SK-N-MC (cell line): ENCODE measurements around the gene JOSD1.

ENCODE experiments used
- DNase-seq: peaks from one replicate; pipeline ENCODE4 v3.0.0-alpha.2; 2011; ENCODE audit warnings: low read depth, low spot score
- H3K27ac ChIP-seq: fragments of 200-600 bp; sonication (generic); 2 replicates; pipeline ENCODE4 v1.5.1; 2016; ENCODE audit warnings: mixed run types
- H3K36me3 ChIP-seq: fragments of 200-600 bp; sonication (generic); 2 replicates; pipeline ENCODE4 v1.6.1; 2017; ENCODE audit warnings: antibody characterized with exemption, low read length, mixed read lengths; ENCODE audit not compliant: insufficient read depth
- H3K4me3 ChIP-seq: fragments of 200-600 bp; sonication (generic); 2 replicates; pipeline ENCODE4 v1.5.1; 2016
- H3K9ac ChIP-seq: fragments of 200-600 bp; sonication (generic); 2 replicates; pipeline ENCODE4 v1.8.0; 2017; ENCODE audit warnings: mixed run types, mixed read lengths; ENCODE audit not compliant: insufficient read length
- H3K9me3 ChIP-seq: fragments of 200-600 bp; sonication (generic); 2 replicates; pipeline ENCODE4 v1.6.1; 2017; ENCODE audit warnings: low read depth, mild to moderate bottlenecking, antibody characterized with exemption, low read length, moderate library complexity, mixed read lengths
- EZH2 ChIP-seq: fragments of 200-600 bp; sonication (generic); IDR thresholded peaks from one replicate; pipeline ENCODE4 v1.6.1; 2017; ENCODE audit warnings: antibody characterized with exemption
- FOXP2 ChIP-seq: optimal IDR thresholded peaks from 2 replicates; pipeline ENCODE3; 2011; ENCODE audit warnings: mild to moderate bottlenecking, moderate library complexity; ENCODE audit not compliant: insufficient read depth; ENCODE audit errors: extremely low read length, control extremely low read depth
- POLR2AphosphoS5 ChIP-seq: IDR thresholded peaks from 2 replicates; pipeline ENCODE4 v1.6.1; 2012; ENCODE audit warnings: mild to moderate bottlenecking, low read depth, low read length, borderline replicate concordance

JOSD1 gene

GRCh38 chr22:38696606-38697424 lies 3.9 kb downstream of the JOSD1 start:
- no peak overlapping the region for H3K4me3 ChIP-seq
- peaks cover 19% of the 10 kb centered on the region for H3K36me3 ChIP-seq
- H3K9me3 ChIP-seq = no peaks in the 10 kb centered on the region
- TF ChIP-seq FOXP2 (no peak), EZH2 (no peak), POLR2AphosphoS5 (no peak)
- DNase-seq = no peak
- peak overlapping the region; percentile 17; the same call in 1 of the 2 replicates for H3K27ac ChIP-seq
- H3K9ac ChIP-seq = no peak overlapping the region

- Histone ChIP-seq H3K4me3 (no peak overlapping the region), H3K9me3 (no peaks in the 10 kb centered on the region), H3K36me3 (peaks cover 19% of the 10 kb centered on the region), H3K9ac (no peak overlapping the region), H3K27ac (no peak overlapping the region)
- DNase-seq = no peak
- TF ChIP-seq FOXP2 = no peak
- TF ChIP-seq POLR2AphosphoS5 = no peak
- no peak for TF ChIP-seq EZH2
These were observed 5.8 kb downstream of the JOSD1 start for GRCh38 chr22:38694940-38695339.

GRCh38 chr22:38694049-38694448 lies 6.7 kb downstream of the JOSD1 start:
- H3K36me3 ChIP-seq = peaks cover 16% of the 10 kb centered on the region
- H3K4me3 ChIP-seq = no peak overlapping the region
- H3K9ac ChIP-seq = no peak overlapping the region
- TF ChIP-seq POLR2AphosphoS5 = no peak
- no peak for TF ChIP-seq FOXP2
- no peak for TF ChIP-seq EZH2
- H3K27ac ChIP-seq = no peak overlapping the region
- no peak for DNase-seq
- H3K9me3 ChIP-seq = no peaks in the 10 kb centered on the region

- Histone ChIP-seq H3K9me3 (no peaks in the 10 kb centered on the region), H3K36me3 (peaks cover 31% of the 10 kb centered on the region), H3K27ac (no peak overlapping the region), H3K9ac (no peak overlapping the region), H3K4me3 (no peak overlapping the region)
- TF ChIP-seq POLR2AphosphoS5 (no peak), FOXP2 (no peak), EZH2 (no peak)
- DNase-seq = no peak
These were observed 11.1 kb downstream of the JOSD1 start for GRCh38 chr22:38689651-38690050.

GRCh38 chr22:38685761-38686160 lies 15.0 kb downstream of the JOSD1 start:
- no peaks in the 10 kb centered on the region for H3K9me3 ChIP-seq
- DNase-seq = no peak
- peak; percentile 30; the same call in 1 of the 2 replicates for TF ChIP-seq POLR2AphosphoS5
- TF ChIP-seq EZH2 = no peak
- no peak for TF ChIP-seq FOXP2
- H3K36me3 ChIP-seq = peaks cover 47% of the 10 kb centered on the region
- H3K4me3 ChIP-seq = no peak overlapping the region
- H3K27ac ChIP-seq = no peak overlapping the region
- H3K9ac ChIP-seq = no peak overlapping the region

- no peaks in the 10 kb centered on the region for H3K9me3 ChIP-seq
- peaks cover 47% of the 10 kb centered on the region for H3K36me3 ChIP-seq
- H3K9ac ChIP-seq = no peak overlapping the region
- TF ChIP-seq POLR2AphosphoS5 = no peak
- no peak for TF ChIP-seq FOXP2
- TF ChIP-seq EZH2 = no peak
- no peak overlapping the region for H3K4me3 ChIP-seq
- no peak overlapping the region for H3K27ac ChIP-seq
- no peak for DNase-seq
These were observed 15.8 kb downstream of the JOSD1 start for GRCh38 chr22:38684895-38685294.

- TF ChIP-seq FOXP2 (peak; percentile 82), POLR2AphosphoS5 (peak; percentile 92), EZH2 (no peak)
- Histone ChIP-seq H3K36me3 (peaks cover 38% of the 10 kb centered on the region), H3K27ac (peak within 1 kb of the TSS; percentile 83), H3K4me3 (peak within 1 kb of the TSS; percentile 95), H3K9ac (peak within 1 kb of the TSS; percentile 92), H3K9me3 (no peaks in the 10 kb centered on the region)
- no peak for DNase-seq
These were observed 19.0 kb downstream of the JOSD1 start, which contains the start of gene TOMM22 for GRCh38 chr22:38681582-38682335. Gene TOMM22, plus strand, starts transcription at chr22:38681957. Its CDS starts 22 bp downstream, at chr22:38681979.

- H3K9me3 ChIP-seq = no peaks in the 10 kb centered on the region
- H3K9ac ChIP-seq = no peak overlapping the region
- TF ChIP-seq FOXP2 (no peak), EZH2 (no peak), POLR2AphosphoS5 (no peak)
- H3K4me3 ChIP-seq = no peak overlapping the region
- H3K36me3 ChIP-seq = peaks cover 8% of the 10 kb centered on the region; the same call in 1 of the 2 replicates
- DNase-seq = no peak
- no peak overlapping the region for H3K27ac ChIP-seq
These were observed 24.9 kb downstream of the JOSD1 start for GRCh38 chr22:38675833-38676232.
